Progenitor cell of endocrine pancreas (in vitro differentiated cells): ENCODE data around the gene EXOC6B. TPM values are rescaled to one million over a fixed set of nuclear protein-coding genes. Genes with fewer than 3 reads are reported as not detected.
"Not testable (repeated sequence)": the region's sequence is repeated elsewhere in the genome, so short reads cannot be mapped to it uniquely, and the experiment has no call there.

Source experiments
- DNase-seq: peaks from one replicate; pipeline ENCODE4 v3.0.0; 2021; ENCODE audit warnings: low spot score; ENCODE audit not compliant: unreplicated experiment
- H3K27ac Mint-ChIP-seq: 2 replicates; pipeline ENCODE4 v1.8.0; 2021; ENCODE audit warnings: mild to moderate bottlenecking, moderate library complexity, mixed read lengths
- H3K27me3 Mint-ChIP-seq: 2 replicates; pipeline ENCODE4 v1.8.0; 2021; ENCODE audit warnings: mixed read lengths
- H3K36me3 Mint-ChIP-seq: 2 replicates; pipeline ENCODE4 v1.8.0; 2022; ENCODE audit warnings: mixed read lengths; ENCODE audit not compliant: insufficient read depth
- H3K4me1 Mint-ChIP-seq: 2 replicates; pipeline ENCODE4 v1.8.0; 2021; ENCODE audit warnings: low read depth, mixed read lengths
- H3K4me3 Mint-ChIP-seq: 2 replicates; pipeline ENCODE4 v1.8.0; 2021; ENCODE audit warnings: low read depth, mild to moderate bottlenecking, moderate library complexity, mixed read lengths
- H3K9me3 Mint-ChIP-seq: 2 replicates; pipeline ENCODE4 v1.8.0; 2021; ENCODE audit warnings: low read depth, mixed read lengths
- total RNA-seq: library from RNA; stranded (reverse); gene quantifications from 2 replicates; pipeline ENCODE4 v1.2.1, GENCODE V29; 2021
- TF ChIP-seq, protein P1 (sequence below): fragments of 200-600 bp; sonication (generic); IDR thresholded peaks from one replicate; pipeline ENCODE4 v1.5.0; 2021; ENCODE audit warnings: antibody characterized with exemption, mild to moderate bottlenecking; ENCODE audit not compliant: unreplicated experiment

The EXOC6B gene
- total RNA-seq, 1 donor from 2014 or later, result 71.9 TPM

DNA sequence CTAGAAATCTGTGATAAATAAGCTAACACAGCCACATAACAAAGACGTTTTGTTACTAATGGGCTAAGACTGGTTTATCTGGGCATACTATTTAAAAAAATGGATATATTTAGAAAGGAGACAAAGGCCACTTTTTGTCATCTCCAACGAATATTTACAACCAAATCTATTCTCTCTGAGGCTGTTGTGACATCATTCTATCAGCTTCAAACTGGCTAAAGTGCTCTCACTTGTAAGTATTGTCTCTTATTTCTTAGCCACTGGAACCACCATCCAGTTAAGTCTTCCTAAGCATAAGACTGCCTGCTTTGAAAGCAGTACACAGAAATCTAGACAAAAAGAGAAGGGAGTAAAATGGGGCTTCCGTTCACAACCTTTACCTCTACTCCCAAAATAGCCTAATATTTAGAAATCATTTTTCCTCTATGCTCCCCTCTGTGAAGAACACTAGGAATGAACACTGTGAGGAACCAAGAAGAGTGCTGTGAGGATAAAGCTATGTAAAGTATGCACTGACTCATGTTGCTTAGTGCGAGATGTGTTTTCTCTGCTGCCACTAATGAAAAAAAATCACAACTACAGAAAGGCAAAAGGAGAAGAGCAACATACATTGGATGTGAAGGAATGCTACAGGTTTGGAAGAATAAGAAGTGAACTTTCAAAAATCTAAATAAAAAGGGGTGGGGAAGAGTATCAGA, 264.1 kb downstream of the EXOC6B start:
- Mint-ChIP-seq H3K9me3 (no peaks in the 10 kb centered on the region), H3K4me1 (peaks cover 46% of the 10 kb centered on the region), H3K36me3 (peaks cover 11% of the 10 kb centered on the region), H3K27me3 (no peaks in the 10 kb centered on the region), H3K4me3 (no peak overlapping the region), H3K27ac (peak overlapping the region; percentile 71)
- DNase-seq, result no peak
- TF ChIP-seq, protein P1, sequence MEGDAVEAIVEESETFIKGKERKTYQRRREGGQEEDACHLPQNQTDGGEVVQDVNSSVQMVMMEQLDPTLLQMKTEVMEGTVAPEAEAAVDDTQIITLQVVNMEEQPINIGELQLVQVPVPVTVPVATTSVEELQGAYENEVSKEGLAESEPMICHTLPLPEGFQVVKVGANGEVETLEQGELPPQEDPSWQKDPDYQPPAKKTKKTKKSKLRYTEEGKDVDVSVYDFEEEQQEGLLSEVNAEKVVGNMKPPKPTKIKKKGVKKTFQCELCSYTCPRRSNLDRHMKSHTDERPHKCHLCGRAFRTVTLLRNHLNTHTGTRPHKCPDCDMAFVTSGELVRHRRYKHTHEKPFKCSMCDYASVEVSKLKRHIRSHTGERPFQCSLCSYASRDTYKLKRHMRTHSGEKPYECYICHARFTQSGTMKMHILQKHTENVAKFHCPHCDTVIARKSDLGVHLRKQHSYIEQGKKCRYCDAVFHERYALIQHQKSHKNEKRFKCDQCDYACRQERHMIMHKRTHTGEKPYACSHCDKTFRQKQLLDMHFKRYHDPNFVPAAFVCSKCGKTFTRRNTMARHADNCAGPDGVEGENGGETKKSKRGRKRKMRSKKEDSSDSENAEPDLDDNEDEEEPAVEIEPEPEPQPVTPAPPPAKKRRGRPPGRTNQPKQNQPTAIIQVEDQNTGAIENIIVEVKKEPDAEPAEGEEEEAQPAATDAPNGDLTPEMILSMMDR, result no peak

DNA sequence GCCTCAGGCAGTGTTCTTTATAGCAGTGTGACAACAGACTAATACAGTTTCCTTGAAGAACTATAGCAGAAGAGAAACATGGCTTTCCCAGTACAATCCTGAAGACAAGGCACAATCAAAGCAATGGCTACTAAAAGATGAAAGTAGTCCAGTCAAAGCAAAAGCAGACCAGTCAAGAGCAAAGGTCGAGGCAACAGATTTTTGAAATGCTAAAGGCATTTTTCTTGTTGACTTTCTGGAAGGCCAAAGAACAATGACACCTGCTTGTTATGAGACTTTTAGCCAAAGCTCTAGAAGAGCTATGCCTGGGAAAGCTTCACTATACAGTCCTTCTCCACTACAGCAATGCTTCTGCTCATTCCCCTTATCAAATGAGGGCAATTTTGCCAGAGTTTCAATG, 269.9 kb downstream of the EXOC6B start:
- Mint-ChIP-seq H3K9me3 (no peaks in the 10 kb centered on the region), H3K4me1 (peaks cover 18% of the 10 kb centered on the region), H3K27ac (no peak overlapping the region), H3K27me3 (no peaks in the 10 kb centered on the region), H3K36me3 (peaks cover 32% of the 10 kb centered on the region), H3K4me3 (no peak overlapping the region)
- no peak for DNase-seq
- TF ChIP-seq, protein P1, result no peak

GRCh38 chr2:72555363-72555762, 270.5 kb downstream of the EXOC6B start:
- not testable (repeated sequence) for H3K4me3 Mint-ChIP-seq, H3K27ac Mint-ChIP-seq, H3K27me3 Mint-ChIP-seq, DNase-seq, H3K9me3 Mint-ChIP-seq
- peaks cover 33% of the 10 kb centered on the region for H3K36me3 Mint-ChIP-seq
- H3K4me1 Mint-ChIP-seq, result peaks cover 14% of the 10 kb centered on the region

- H3K4me1 Mint-ChIP-seq, result peaks cover 12% of the 10 kb centered on the region
- H3K27ac Mint-ChIP-seq, H3K4me3 Mint-ChIP-seq, DNase-seq, H3K9me3 Mint-ChIP-seq, H3K27me3 Mint-ChIP-seq: not testable (repeated sequence)
- H3K36me3 Mint-ChIP-seq, result peaks cover 33% of the 10 kb centered on the region
These were observed 270.9 kb downstream of the EXOC6B start for GRCh38 chr2:72554910-72555309.

DNA sequence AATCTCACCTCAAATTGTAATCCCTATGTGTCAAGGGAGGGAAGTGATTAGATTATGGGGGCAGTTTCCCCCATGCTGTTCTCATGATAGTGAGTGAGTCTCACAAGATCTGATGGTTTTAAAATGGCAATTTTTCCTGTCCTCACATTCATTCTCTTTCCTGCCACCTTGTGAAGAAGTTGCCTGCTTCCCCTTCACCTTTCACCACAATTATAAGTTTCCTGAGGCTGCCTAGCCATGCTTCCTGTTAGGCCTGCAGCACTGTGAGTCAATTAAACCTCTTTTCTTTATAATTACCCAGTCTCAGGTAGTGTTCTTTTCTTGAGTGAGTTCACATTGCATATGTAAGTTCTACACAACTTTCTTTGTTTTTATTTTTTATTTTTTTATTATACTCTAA, 271.5 kb downstream of the EXOC6B start:
- TF ChIP-seq, protein P1, result no peak
- peak overlapping the region; percentile 82 for H3K27ac Mint-ChIP-seq
- no peak overlapping the region for H3K4me3 Mint-ChIP-seq
- peaks cover 6% of the 10 kb centered on the region for H3K9me3 Mint-ChIP-seq
- H3K4me1 Mint-ChIP-seq, result peaks cover 8% of the 10 kb centered on the region
- no peaks in the 10 kb centered on the region for H3K27me3 Mint-ChIP-seq
- peaks cover 38% of the 10 kb centered on the region for H3K36me3 Mint-ChIP-seq
- no peak for DNase-seq

GRCh38 chr2:72548081-72548764, 277.6 kb downstream of the EXOC6B start:
- peaks cover 12% of the 10 kb centered on the region for H3K9me3 Mint-ChIP-seq
- peaks cover 14% of the 10 kb centered on the region for H3K36me3 Mint-ChIP-seq
- no peak for DNase-seq
- H3K27ac Mint-ChIP-seq, result peak overlapping the region; percentile 77
- no peak overlapping the region for H3K4me3 Mint-ChIP-seq
- TF ChIP-seq, protein P1, result no peak
- peaks cover 37% of the 10 kb centered on the region for H3K4me1 Mint-ChIP-seq
- H3K27me3 Mint-ChIP-seq, result no peaks in the 10 kb centered on the region
